GM12878 (cell line): ENCODE data around the gene EEF1AKMT2. TPM values are rescaled to one million over a fixed set of nuclear protein-coding genes. Genes with fewer than 3 reads are reported as not detected.

Source experiments
- ATF3 ChIP-seq: IDR thresholded peaks from 2 replicates; pipeline ENCODE4 v1.6.1; 2011; ENCODE audit warnings: low read depth, mild to moderate bottlenecking, low read length, moderate library complexity, borderline replicate concordance; ENCODE audit errors: extremely low read depth
- BACH1 ChIP-seq: fragments of 450-650 bp; IDR thresholded peaks from 2 replicates; pipeline ENCODE4 v1.6.1; 2017; ENCODE audit warnings: mild to moderate bottlenecking, borderline replicate concordance
- BCL3 ChIP-seq: IDR thresholded peaks from 2 replicates; pipeline ENCODE4 v1.6.1; 2011; ENCODE audit warnings: borderline replicate concordance, low read depth, mild to moderate bottlenecking, moderate library complexity, low read length; ENCODE audit not compliant: insufficient read depth, poor library complexity, severe bottlenecking
- CEBPZ ChIP-seq: fragments of 150-350 bp; IDR thresholded peaks from 2 replicates; pipeline ENCODE4 v1.6.1; 2016; ENCODE audit warnings: low read depth, low read length
- CHD1 ChIP-seq: IDR thresholded peaks from 2 replicates; pipeline ENCODE4 v1.6.1; 2012; ENCODE audit warnings: low read depth, low read length, improper control_type of control experiment
- ETV6 ChIP-seq, 2 experiments: fragments of 450-650 bp in 1 of 2; IDR thresholded peaks in 1 of 2; conservative IDR thresholded peaks in 1 of 2; 2 replicates each; pipeline ENCODE4 v1.6.1; 2014; ENCODE audit warnings: antibody characterized with exemption in 1 of 2, borderline replicate concordance in 1 of 2, low read depth in 1 of 2, mild to moderate bottlenecking in 1 of 2, moderate library complexity in 1 of 2
- FOS ChIP-seq: IDR thresholded peaks from 3 replicates; pipeline ENCODE4 v1.6.1; 2011; ENCODE audit warnings: borderline replicate concordance; ENCODE audit not compliant: insufficient read length; ENCODE audit errors: extremely low read depth
- FOXK2 ChIP-seq: fragments of 450-650 bp; IDR thresholded peaks from 2 replicates; pipeline ENCODE4 v1.6.1; 2017; ENCODE audit warnings: mild to moderate bottlenecking, moderate library complexity
- HDGF ChIP-seq: fragments of 450-650 bp; IDR thresholded peaks from 2 replicates; pipeline ENCODE4 v1.6.1; 2016; ENCODE audit warnings: antibody characterized with exemption
- JUNB ChIP-seq: IDR thresholded peaks from 2 replicates; pipeline ENCODE4 v1.6.1; 2016; ENCODE audit warnings: antibody characterized with exemption, mild to moderate bottlenecking
- MTA2 ChIP-seq: fragments of 450-650 bp; IDR thresholded peaks from 2 replicates; pipeline ENCODE4 v1.6.1; 2016; ENCODE audit warnings: low read depth, mild to moderate bottlenecking, moderate library complexity
- NKRF ChIP-seq: fragments of 450-650 bp; conservative IDR thresholded peaks from 2 replicates; pipeline ENCODE4 v1.6.1; 2017; ENCODE audit warnings: mild to moderate bottlenecking, moderate library complexity
- RCOR1 ChIP-seq: conservative IDR thresholded peaks from 2 replicates; pipeline ENCODE4 v1.6.1; 2012; ENCODE audit warnings: low read depth, low read length, improper control_type of control experiment
- RFX5 ChIP-seq: IDR thresholded peaks from 2 replicates; pipeline ENCODE4 v1.6.1; 2011; ENCODE audit warnings: low read depth, low read length, improper control_type of control experiment
- TARDBP ChIP-seq: IDR thresholded peaks from 2 replicates; pipeline ENCODE4 v1.6.1; 2016; ENCODE audit warnings: borderline replicate concordance
- TCF3 ChIP-seq: IDR thresholded peaks from 2 replicates; pipeline ENCODE4 v1.6.1; 2012; ENCODE audit warnings: low read depth, mild to moderate bottlenecking, low read length, borderline replicate concordance; ENCODE audit not compliant: insufficient read depth
- YY1 ChIP-seq: IDR thresholded peaks from 2 replicates; pipeline ENCODE4 v1.6.1; 2011; ENCODE audit warnings: low read depth, mild to moderate bottlenecking, low read length
- ZNF687 ChIP-seq: fragments of 450-650 bp; IDR thresholded peaks from 2 replicates; pipeline ENCODE4 v1.6.1; 2017; ENCODE audit warnings: mild to moderate bottlenecking, moderate library complexity
- polyA plus RNA-seq, 11 experiments: library from polyadenylated mRNA; depleted of rRNA in 4 of 11; unstranded in 6 of 11; stranded (reverse) in 5 of 11; fragments of >200 nt; fragmentation: Nextera tagmentation in 4 of 11; fragmentation: Illumina TruSeq in 1 of 11; extraction: Ambion mirVana in 4 of 11; extraction: Trizol in 1 of 11; gene quantifications; 1 replicate in 1 of 11; 2 replicates in 10 of 11; pipeline versions ENCODE4 v1.2.1 to v1.2.3, GENCODE V29; 2011 to 2016; ENCODE audit warnings: inconsistent platforms in 2 of 11, missing spikeins in 2 of 11, low read depth in 1 of 11
- total RNA-seq, 4 experiments: library from RNA; depleted of rRNA in 3 of 4; stranded (reverse); fragments of >200 nt in 3 of 4; fragmentation: Illumina TruSeq in 1 of 4; extraction: Trizol in 1 of 4; gene quantifications; 2 replicates each; pipeline versions ENCODE4 v1.2.1 to v1.2.3, GENCODE V29; 2013 to 2021

Gene EEF1AKMT2
- total and polyA plus RNA-seq, 10 of the 15 experiments (the other 5 are each of a cell fraction or from before 2014, with no cell fraction given) = 9.1 to 29.3 (median 23.6) TPM

GRCh38 chr10:124732931-124733570 lies 58.6 kb downstream of the EEF1AKMT2 start (continued):
- peak; percentile 94 for TF ChIP-seq ZNF687
- TF ChIP-seq FOXK2 = no peak
- no peak for TF ChIP-seq ATF3
- TF ChIP-seq NKRF = no peak; the same call in 1 of the 2 replicates
- TF ChIP-seq JUNB = peak; percentile 55; the same call in 1 of the 2 replicates
- peak in 1 of 2 experiments; percentile 53; a peak in 1 of 4 replicates for TF ChIP-seq ETV6 (conservative IDR thresholded peaks at IDR 0.05 in 1 of 2, IDR thresholded peaks at IDR 0.05 in 1 of 2; ENCODE audit: borderline replicate concordance in 1 of 2, low read depth in 1 of 2)
- TF ChIP-seq YY1 = peak; percentile 61; the same call in 1 of the 2 replicates
- no peak; the same call in 1 of the 2 replicates for TF ChIP-seq BACH1
- 0 out of 2 replicates have a peak, but pooled peaks have one; percentile 11 for TF ChIP-seq HDGF
- TF ChIP-seq CHD1 = no peak
- no peak for TF ChIP-seq TARDBP
- TF ChIP-seq TCF3 = no peak
- no peak for TF ChIP-seq CEBPZ
- TF ChIP-seq FOS = no peak
- TF ChIP-seq RCOR1 = no peak
- no peak for TF ChIP-seq BCL3
- TF ChIP-seq RFX5 = no peak
- peak; percentile 50 for TF ChIP-seq MTA2
